ENCODE results near the gene POLA1. TPM values are rescaled to one million over a fixed set of nuclear protein-coding genes. Genes with fewer than 3 reads are reported as not detected.
A peak's percentile ranks its signal among the peaks of the same experiment; 100 is the strongest.

The POLA1 gene
- total RNA-seq, 1 donor from 2014 or later, result 12.3 TPM

DNA sequence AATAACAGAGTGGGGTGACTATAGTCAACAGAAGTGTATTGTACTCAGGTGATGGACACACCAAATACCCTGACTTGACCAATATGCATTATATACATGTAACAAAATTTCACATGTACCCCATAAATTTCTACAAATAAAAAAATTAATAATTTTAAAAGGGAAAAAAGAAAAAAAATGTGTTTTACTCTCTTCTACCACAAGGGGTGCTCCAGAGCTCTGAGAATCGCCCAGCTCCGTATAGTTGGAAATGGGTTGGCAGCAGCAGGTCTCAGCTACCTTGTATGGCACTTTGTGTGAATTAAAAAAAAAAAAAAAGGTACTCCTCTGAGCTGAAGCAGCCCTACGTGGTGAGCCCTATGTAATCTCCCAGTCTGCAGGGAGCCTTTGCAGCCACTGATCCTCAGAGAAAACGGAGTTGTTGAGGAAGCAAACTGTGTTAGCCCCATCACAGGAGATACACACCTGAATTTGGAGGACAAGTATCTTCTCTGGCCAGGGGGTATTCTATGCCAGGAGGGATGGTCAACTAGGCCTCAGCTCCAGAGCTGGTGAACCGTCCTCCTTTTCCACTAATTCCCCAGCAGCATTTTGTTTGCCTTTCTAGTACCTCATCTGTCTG lies 17.2 kb upstream of the POLA1 start:
- H3K36me3 ChIP-seq, result no peaks in the 10 kb centered on the region
- H3K27ac ChIP-seq, result no peak overlapping the region
- DNase-seq, result no peak
- TF ChIP-seq, protein P1, sequence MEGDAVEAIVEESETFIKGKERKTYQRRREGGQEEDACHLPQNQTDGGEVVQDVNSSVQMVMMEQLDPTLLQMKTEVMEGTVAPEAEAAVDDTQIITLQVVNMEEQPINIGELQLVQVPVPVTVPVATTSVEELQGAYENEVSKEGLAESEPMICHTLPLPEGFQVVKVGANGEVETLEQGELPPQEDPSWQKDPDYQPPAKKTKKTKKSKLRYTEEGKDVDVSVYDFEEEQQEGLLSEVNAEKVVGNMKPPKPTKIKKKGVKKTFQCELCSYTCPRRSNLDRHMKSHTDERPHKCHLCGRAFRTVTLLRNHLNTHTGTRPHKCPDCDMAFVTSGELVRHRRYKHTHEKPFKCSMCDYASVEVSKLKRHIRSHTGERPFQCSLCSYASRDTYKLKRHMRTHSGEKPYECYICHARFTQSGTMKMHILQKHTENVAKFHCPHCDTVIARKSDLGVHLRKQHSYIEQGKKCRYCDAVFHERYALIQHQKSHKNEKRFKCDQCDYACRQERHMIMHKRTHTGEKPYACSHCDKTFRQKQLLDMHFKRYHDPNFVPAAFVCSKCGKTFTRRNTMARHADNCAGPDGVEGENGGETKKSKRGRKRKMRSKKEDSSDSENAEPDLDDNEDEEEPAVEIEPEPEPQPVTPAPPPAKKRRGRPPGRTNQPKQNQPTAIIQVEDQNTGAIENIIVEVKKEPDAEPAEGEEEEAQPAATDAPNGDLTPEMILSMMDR (IDR thresholded peaks at IDR 0.05), result peak; percentile 49
- ATAC-seq, result peak in 1 of 2 donors; percentile 58
- H3K27me3 ChIP-seq (ENCODE audit: low read depth), result no peaks in the 10 kb centered on the region
- intact Hi-C loops (cut with DNase I), result no loop called here
- H3K9me3 ChIP-seq, result no peaks in the 10 kb centered on the region
- no peak overlapping the region for H3K4me3 ChIP-seq
- H3K4me1 ChIP-seq, result no peaks in the 10 kb centered on the region

- Histone ChIP-seq H3K27me3 (ENCODE audit: low read depth) (no peaks in the 10 kb centered on the region), H3K27ac (no peak overlapping the region), H3K4me1 (no peaks in the 10 kb centered on the region), H3K9me3 (no peaks in the 10 kb centered on the region), H3K4me3 (no peak overlapping the region), H3K36me3 (no peaks in the 10 kb centered on the region)
- intact Hi-C loops (cut with DNase I), result no loop called here
- no peak for ATAC-seq
- DNase-seq, result no peak
- TF ChIP-seq, protein P1 (IDR thresholded peaks at IDR 0.05), result no peak
Measured at GRCh38 chrX:24682739-24683432, 10.8 kb upstream of the POLA1 start.

DNA sequence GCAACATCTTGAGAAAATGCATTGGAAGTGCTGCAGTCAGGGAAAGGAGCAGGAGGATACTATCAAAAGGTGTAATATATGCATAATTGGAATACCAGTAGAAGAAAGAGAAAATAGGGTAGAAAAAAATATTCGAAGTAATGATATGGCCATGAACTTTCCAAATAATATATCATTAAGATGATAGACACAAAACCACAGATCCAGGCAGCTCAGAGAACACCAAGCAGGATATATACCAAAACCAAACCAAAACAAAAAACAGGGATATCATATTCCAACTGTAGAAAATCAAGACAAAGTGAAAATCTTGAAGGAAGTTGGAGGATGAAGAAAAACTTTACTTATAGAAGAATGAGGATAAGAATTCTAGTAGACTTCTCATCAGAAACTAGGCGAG lies 9.7 kb upstream of the POLA1 start:
- ATAC-seq (no peak), DNase-seq (no peak)
- TF ChIP-seq, protein P1 (IDR thresholded peaks at IDR 0.05), result no peak
- Histone ChIP-seq H3K27me3 (ENCODE audit: low read depth) (no peaks in the 10 kb centered on the region), H3K4me3 (no peak overlapping the region), H3K4me1 (no peaks in the 10 kb centered on the region), H3K9me3 (no peaks in the 10 kb centered on the region), H3K27ac (no peak overlapping the region), H3K36me3 (no peaks in the 10 kb centered on the region)
- intact Hi-C loops (cut with DNase I), result no loop called here

GRCh38 chrX:24692305-24692704 lies 1.4 kb upstream of the POLA1 start:
- TF ChIP-seq, protein P1 (IDR thresholded peaks at IDR 0.05), result no peak
- Histone ChIP-seq H3K4me3 (no peak overlapping the region), H3K27ac (no peak overlapping the region), H3K36me3 (no peaks in the 10 kb centered on the region), H3K9me3 (no peaks in the 10 kb centered on the region), H3K4me1 (peaks cover 9% of the 10 kb centered on the region), H3K27me3 (ENCODE audit: low read depth) (no peaks in the 10 kb centered on the region)
- DNase-seq, result no peak
- intact Hi-C loops (cut with DNase I), result no loop called here
- ATAC-seq, result no peak

DNA sequence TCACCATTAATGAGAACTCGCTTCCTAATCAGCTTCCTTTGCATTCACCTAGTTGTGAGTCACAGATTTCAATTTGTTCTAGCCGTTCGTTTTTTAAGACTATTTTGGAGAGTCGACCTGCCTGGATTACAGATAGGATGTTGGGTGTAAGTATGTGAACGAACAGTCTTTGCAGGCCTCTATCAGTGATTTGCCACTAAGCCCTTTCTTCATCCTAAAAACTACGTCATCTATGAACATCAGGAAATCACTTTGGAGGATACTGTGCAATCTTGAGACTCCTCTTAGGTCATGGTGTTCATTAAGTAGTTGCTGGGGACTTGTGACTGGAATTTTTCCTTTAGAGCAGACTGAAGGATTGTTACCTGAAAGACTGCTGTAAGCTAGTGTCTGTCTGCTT lies 1.1 kb downstream of the POLA1 start:
- intact Hi-C loops (cut with DNase I), result no loop called here
- no peaks in the 10 kb centered on the region for H3K9me3 ChIP-seq
- TF ChIP-seq, protein P1 (IDR thresholded peaks at IDR 0.05), result no peak
- H3K27me3 ChIP-seq (ENCODE audit: low read depth), result no peaks in the 10 kb centered on the region
- peak overlapping the region; percentile 66 for H3K4me3 ChIP-seq
- no peak overlapping the region for H3K27ac ChIP-seq
- peaks cover 9% of the 10 kb centered on the region for H3K4me1 ChIP-seq
- no peak for ATAC-seq
- peaks cover 3% of the 10 kb centered on the region for H3K36me3 ChIP-seq
- DNase-seq, result no peak
